Endothelial cell of umbilical vein (primary cell): ENCODE results near the gene CRAT. TPM values are rescaled to one million over a fixed set of nuclear protein-coding genes. Genes with fewer than 3 reads are reported as not detected.

Source experiments
- BruUV-seq: library from RNA; stranded (reverse); fragments of 400-500 nt; replicated peaks from 2 replicates; lab custom pipeline; 2021; lab: Mats Ljungman, UMichigan
- CTCF ChIA-PET: fragments of 300-600, 350-600 bp; sonication (Branson Sonifier 250); formaldehyde crosslinking; loops from one replicate; lab custom pipeline; 2021; ENCODE audit warnings: antibody characterized with exemption, inconsistent platforms; lab: Charles Lee
- POLR2A ChIA-PET: fragments of 300-600, 350-600 bp; sonication (Branson Sonifier 250); formaldehyde crosslinking; loops from one replicate; lab custom pipeline; 2021; ENCODE audit warnings: antibody characterized with exemption, inconsistent platforms; lab: Charles Lee
- DNase-seq: peaks from one replicate; pipeline ENCODE4 v3.0.0-alpha.2; 2011; ENCODE audit warnings: low read depth, low spot score
- FAIRE-seq: peaks from 2 replicates; lab custom pipeline; 2011; peaks lifted over from hg19 to GRCh38; lab: Jason Lieb, UNC
- H2AFZ ChIP-seq: 2 replicates; pipeline ENCODE4 v1.6.0; 2012; ENCODE audit warnings: low read depth, low read length, control low read depth, inconsistent platforms
- H3K27ac ChIP-seq: 2 replicates; pipeline ENCODE4 v1.5.1; 2011; ENCODE audit warnings: low read depth, mild to moderate bottlenecking, control low read depth, low read length, moderate library complexity; ENCODE audit not compliant: insufficient read depth
- H3K27me3 ChIP-seq, 2 experiments: 2 replicates each; pipeline versions ENCODE4 v1.6.0 to v1.6.1; 2011; ENCODE audit warnings: low read length in 2 of 2, mixed read lengths in 1 of 2; ENCODE audit not compliant: control insufficient read depth in 2 of 2, insufficient read depth in 2 of 2
- H3K36me3 ChIP-seq, 2 experiments: 2 replicates in 1 of 2; 3 replicates in 1 of 2; pipeline ENCODE4 v1.5.1; 2011; ENCODE audit warnings: low read length in 2 of 2, mild to moderate bottlenecking in 1 of 2, moderate library complexity in 1 of 2; ENCODE audit not compliant: control insufficient read depth in 2 of 2, insufficient read depth in 2 of 2; ENCODE audit errors: extremely low read depth in 1 of 2
- H3K4me1 ChIP-seq: 3 replicates; pipeline ENCODE4 v1.5.1; 2011; ENCODE audit warnings: mild to moderate bottlenecking, low read length; ENCODE audit not compliant: control insufficient read depth, insufficient read depth; ENCODE audit errors: extremely low read depth
- H3K4me2 ChIP-seq: 2 replicates; pipeline ENCODE4 v1.6.1; 2011; ENCODE audit warnings: low read length, control low read depth, mixed read lengths; ENCODE audit not compliant: insufficient read depth
- H3K4me3 ChIP-seq, 3 experiments: fragments of 200-600 bp in 1 of 3; sonication (generic), shearing (Covaris generic) in 1 of 3; replicated peaks in 1 of 3; 2 replicates each; pipeline ENCODE4 v1.5.1; 2011 to 2016; ENCODE audit warnings: control low read depth in 3 of 3, low read length in 3 of 3, mild to moderate bottlenecking in 2 of 3, inconsistent platforms in 1 of 3, low read depth in 1 of 3, moderate library complexity in 1 of 3; ENCODE audit not compliant: insufficient read depth in 1 of 3
- H3K79me2 ChIP-seq: 2 replicates; pipeline ENCODE4 v1.6.0; 2012; ENCODE audit warnings: low read length, inconsistent platforms; ENCODE audit not compliant: control insufficient read depth, insufficient read depth
- H3K9ac ChIP-seq: replicated peaks from 2 replicates; pipeline ENCODE3; 2011; ENCODE audit warnings: low read length, control low read depth; ENCODE audit not compliant: insufficient read depth; ENCODE audit errors: extremely low read depth
- H3K9me1 ChIP-seq: replicated peaks from 3 replicates; pipeline ENCODE4 v1.6.0; 2011; ENCODE audit warnings: mild to moderate bottlenecking, low read length; ENCODE audit not compliant: control insufficient read depth, insufficient read depth; ENCODE audit errors: extremely low read depth
- H3K9me3 ChIP-seq: replicated peaks from 2 replicates; pipeline ENCODE4 v1.5.1; 2012; ENCODE audit warnings: low read length, inconsistent platforms; ENCODE audit not compliant: control insufficient read depth, insufficient read depth
- H4K20me1 ChIP-seq: replicated peaks from 2 replicates; pipeline ENCODE3; 2011; ENCODE audit warnings: mild to moderate bottlenecking, low read length; ENCODE audit not compliant: control insufficient read depth, insufficient read depth; ENCODE audit errors: extremely low read depth
- GATA2 ChIP-seq: IDR thresholded peaks from 2 replicates; pipeline ENCODE4 v1.7.0; 2011; ENCODE audit warnings: low read depth, mild to moderate bottlenecking, moderate library complexity, mixed read lengths, low read length; ENCODE audit not compliant: insufficient read length, insufficient read depth
- JUN ChIP-seq: IDR thresholded peaks from 2 replicates; pipeline ENCODE4 v1.6.1; 2011; ENCODE audit warnings: borderline replicate concordance, low read depth; ENCODE audit not compliant: insufficient read length, insufficient read depth
- MYC ChIP-seq: IDR thresholded peaks from one replicate; pipeline ENCODE4 v1.6.1; 2011; ENCODE audit warnings: mild to moderate bottlenecking, low read depth, low read length
- POLR2AphosphoS5 ChIP-seq: IDR thresholded peaks from 2 replicates; pipeline ENCODE4 v1.6.1; 2012; ENCODE audit warnings: low read depth, mild to moderate bottlenecking, control low read depth, low read length, moderate library complexity; ENCODE audit not compliant: insufficient read depth
- dilution Hi-C: fragments of 300-500 bp; cut with MboI; formaldehyde crosslinking; loops from one replicate; pipeline ENCODE4 v1.15.0; 2019; ENCODE audit warnings: low sequenced_read_pairs; ENCODE audit not compliant: extremely low pct_ligation_motif_present
- intact Hi-C: fragments of 100-400 bp; cut with micrococcal nuclease; formaldehyde crosslinking; loops from one replicate; pipeline ENCODE4 v1.10.0; 2022
- polyA plus RNA-seq, 4 experiments: library from polyadenylated mRNA; depleted of rRNA in 3 of 4; stranded (reverse) in 3 of 4; unstranded in 1 of 4; fragments of >200 nt; gene quantifications; 2 replicates each; pipeline versions ENCODE4 v1.2.1 to v1.2.3, GENCODE V29; 2011 to 2012; ENCODE audit warnings: missing spikeins in 1 of 4
- total RNA-seq: library from RNA; stranded (reverse); gene quantifications from 2 replicates; pipeline ENCODE4 v1.2.3, GENCODE V29; 2021
- TF ChIP-seq, protein P1 (sequence below): IDR thresholded peaks from 2 replicates; pipeline ENCODE4 v1.6.1; 2011; ENCODE audit not compliant: insufficient read depth, insufficient read length
- TF ChIP-seq, protein P2 (sequence below), 2 donors: IDR thresholded peaks; 1 replicate in 1 of 2; 2 replicates in 1 of 2; pipeline ENCODE4 v1.5.1; 2011; ENCODE audit warnings: low read length in 2 of 2, mild to moderate bottlenecking in 2 of 2, moderate library complexity in 2 of 2, control low read depth in 1 of 2, inconsistent platforms in 1 of 2, low read depth in 1 of 2; ENCODE audit not compliant: insufficient read depth in 1 of 2; ENCODE audit errors: extremely low read depth in 1 of 2

Gene CRAT
- total and polyA plus RNA-seq, 2 donors (not counting 3 experiments of a cell fraction or from before 2014, with no cell fraction given): 34.2 to 55.3 TPM

DNA sequence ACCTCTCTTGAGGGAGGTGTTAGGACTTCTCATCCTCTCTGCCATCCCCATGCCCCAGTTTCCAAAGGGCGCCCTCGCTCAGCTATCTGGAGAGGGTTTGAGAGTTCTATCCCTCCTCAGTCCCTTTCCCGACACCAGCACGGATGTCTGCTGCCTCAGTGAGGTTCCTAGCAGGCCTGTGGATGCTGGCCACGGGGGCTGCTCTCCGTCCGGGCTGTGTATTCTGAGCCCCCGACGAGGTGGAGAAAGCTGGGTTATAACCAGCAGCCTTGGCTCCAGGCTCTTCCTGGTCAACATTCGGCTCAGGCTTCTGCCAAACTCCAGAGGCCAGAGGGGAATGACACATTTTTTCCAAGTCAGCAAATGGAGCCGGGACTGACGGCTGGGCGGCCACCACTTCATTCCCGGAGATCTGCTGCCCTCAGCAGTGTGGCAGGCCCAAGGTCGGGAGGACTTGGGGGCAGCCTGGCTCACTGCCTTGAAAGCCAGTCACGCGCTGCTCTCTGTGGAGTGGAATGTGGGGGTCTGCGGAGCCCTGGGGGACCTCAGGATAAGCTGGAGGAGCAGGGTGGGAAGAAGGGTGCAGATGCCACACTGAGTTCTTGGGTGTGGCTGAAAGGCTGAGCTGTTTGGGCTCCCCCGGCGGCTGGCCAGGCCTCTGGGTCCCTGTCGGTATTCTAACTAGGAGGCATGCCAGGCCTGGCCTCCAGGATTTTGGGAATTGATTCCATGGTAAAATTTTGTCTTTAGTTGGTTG, 28.1 kb upstream of the CRAT start:
- TF ChIP-seq, protein P1, sequence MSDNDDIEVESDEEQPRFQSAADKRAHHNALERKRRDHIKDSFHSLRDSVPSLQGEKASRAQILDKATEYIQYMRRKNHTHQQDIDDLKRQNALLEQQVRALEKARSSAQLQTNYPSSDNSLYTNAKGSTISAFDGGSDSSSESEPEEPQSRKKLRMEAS: no peak
- TF ChIP-seq POLR2AphosphoS5: no peak
- no peak for TF ChIP-seq JUN
- no peak for TF ChIP-seq MYC
- no peak for TF ChIP-seq GATA2
- TF ChIP-seq, protein P2, sequence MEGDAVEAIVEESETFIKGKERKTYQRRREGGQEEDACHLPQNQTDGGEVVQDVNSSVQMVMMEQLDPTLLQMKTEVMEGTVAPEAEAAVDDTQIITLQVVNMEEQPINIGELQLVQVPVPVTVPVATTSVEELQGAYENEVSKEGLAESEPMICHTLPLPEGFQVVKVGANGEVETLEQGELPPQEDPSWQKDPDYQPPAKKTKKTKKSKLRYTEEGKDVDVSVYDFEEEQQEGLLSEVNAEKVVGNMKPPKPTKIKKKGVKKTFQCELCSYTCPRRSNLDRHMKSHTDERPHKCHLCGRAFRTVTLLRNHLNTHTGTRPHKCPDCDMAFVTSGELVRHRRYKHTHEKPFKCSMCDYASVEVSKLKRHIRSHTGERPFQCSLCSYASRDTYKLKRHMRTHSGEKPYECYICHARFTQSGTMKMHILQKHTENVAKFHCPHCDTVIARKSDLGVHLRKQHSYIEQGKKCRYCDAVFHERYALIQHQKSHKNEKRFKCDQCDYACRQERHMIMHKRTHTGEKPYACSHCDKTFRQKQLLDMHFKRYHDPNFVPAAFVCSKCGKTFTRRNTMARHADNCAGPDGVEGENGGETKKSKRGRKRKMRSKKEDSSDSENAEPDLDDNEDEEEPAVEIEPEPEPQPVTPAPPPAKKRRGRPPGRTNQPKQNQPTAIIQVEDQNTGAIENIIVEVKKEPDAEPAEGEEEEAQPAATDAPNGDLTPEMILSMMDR (IDR thresholded peaks at IDR 0.05; ENCODE audit: extremely low read depth in 1 of 2, insufficient read depth in 1 of 2, low read depth in 1 of 2, low read length in 2 of 2): no peak
- intact Hi-C loops: loop anchor here (1.0 to 5.0 kb wide), 6 partner anchors 36 to 644 kb away; no protein-coding TSS in a partner anchor
- Histone ChIP-seq H3K27ac (peak overlapping the region; percentile 99), H3K4me2 (no peak overlapping the region), H3K36me3 (peaks cover 6 to 11% of the 10 kb centered on the region in 2 experiments), H3K27me3 (no peaks in the 10 kb centered on the region), H4K20me1 (no peaks in the 10 kb centered on the region), H3K4me1 (peaks cover 49% of the 10 kb centered on the region), H3K9ac (no peak overlapping the region), H3K9me3 (no peaks in the 10 kb centered on the region), H2AFZ (peak overlapping the region; percentile 56), H3K79me2 (peaks cover 4% of the 10 kb centered on the region), H3K9me1 (no peaks in the 10 kb centered on the region), H3K4me3 (no peak overlapping the region)
- no TSS peak for BruUV-seq
- DNase-seq: peak; percentile 82
- ChIA-PET CTCF (interaction anchor here (0.6 to 9.5 kb wide), 43 partner anchors 10 to 646 kb away, joined by 3 to 287 read pairs (median 4); partner anchors contain the start of genes ASB6, C9orf50, IER5L and NTMT1), POLR2A (interaction anchor here (0.6 to 2.8 kb wide), 3 partner anchors 29 to 394 kb away, joined by 5 to 39 read pairs (median 6); partner anchors contain the start of gene IER5L)
- peak; percentile 12 for FAIRE-seq
- dilution Hi-C loops: no loop called here
